MCF 10A (cell line): ENCODE measurements around the gene GNB5. TPM values are rescaled to one million over a fixed set of nuclear protein-coding genes. Genes with fewer than 3 reads are reported as not detected.
A peak's percentile ranks its signal among the peaks of the same experiment; 100 is the strongest.

Experiments
- BruUV-seq: library from RNA; stranded (reverse); fragments of 400-500 nt; replicated peaks from 2 replicates; lab custom pipeline; 2021; lab: Mats Ljungman, UMichigan
- CTCF ChIA-PET: fragments of 300-600 bp; sonication (Branson Sonifier 250); formaldehyde crosslinking; extraction: SDS; loops from one replicate; lab custom pipeline; 2021; ENCODE audit warnings: antibody characterized with exemption, inconsistent platforms; lab: Yijun Ruan, JAX
- POLR2A ChIA-PET: fragments of 300-600, 350-650 bp; sonication (Branson Sonifier 250); formaldehyde crosslinking; extraction: SDS; loops from one replicate; lab custom pipeline; 2020; ENCODE audit warnings: antibody characterized with exemption, inconsistent platforms; lab: Yijun Ruan, JAX
- DNase-seq: peaks from one replicate; pipeline ENCODE4 v3.0.0-alpha.2; 2018; ENCODE audit not compliant: unreplicated experiment
- H3K27ac Mint-ChIP-seq: one replicate; pipeline ENCODE4 v1.8.0; 2022; ENCODE audit warnings: mild to moderate bottlenecking, low read depth, mixed read lengths; ENCODE audit not compliant: unreplicated experiment
- H3K27me3 Mint-ChIP-seq: one replicate; pipeline ENCODE4 v1.8.0; 2022; ENCODE audit warnings: mixed read lengths; ENCODE audit not compliant: insufficient read depth, unreplicated experiment
- H3K36me3 Mint-ChIP-seq: one replicate; pipeline ENCODE4 v1.8.0; 2022; ENCODE audit warnings: mild to moderate bottlenecking, moderate library complexity, mixed read lengths; ENCODE audit not compliant: insufficient read depth, unreplicated experiment
- H3K4me1 Mint-ChIP-seq: one replicate; pipeline ENCODE4 v1.8.0; 2022; ENCODE audit warnings: mixed read lengths; ENCODE audit not compliant: insufficient read depth, unreplicated experiment
- H3K4me3 Mint-ChIP-seq: one replicate; pipeline ENCODE4 v1.8.0; 2022; ENCODE audit warnings: mild to moderate bottlenecking, moderate library complexity, mixed read lengths; ENCODE audit not compliant: unreplicated experiment
- H3K9me3 Mint-ChIP-seq: one replicate; pipeline ENCODE4 v1.8.0; 2022; ENCODE audit warnings: mixed read lengths; ENCODE audit not compliant: unreplicated experiment
- intact Hi-C: fragments of 100-400 bp; cut with micrococcal nuclease; formaldehyde crosslinking; loops from 2 replicates; pipeline ENCODE4 v1.14.1; 2022
- total RNA-seq: library from RNA; stranded (reverse); gene quantifications from 2 replicates; pipeline ENCODE4 v1.2.3, GENCODE V29; 2022
- TF ChIP-seq, protein P1 (sequence below): fragments of 200-600 bp; IDR thresholded peaks from one replicate; pipeline ENCODE4 v1.8.0; 2022; ENCODE audit warnings: antibody characterized with exemption, mild to moderate bottlenecking; ENCODE audit not compliant: unreplicated experiment

GNB5 gene
- total RNA-seq, 1 experiment from 2014 or later: 31.8 TPM

- Mint-ChIP-seq H3K27me3 (no peaks in the 10 kb centered on the region), H3K27ac (no peak overlapping the region), H3K9me3 (no peaks in the 10 kb centered on the region), H3K36me3 (peaks cover 33% of the 10 kb centered on the region), H3K4me1 (no peaks in the 10 kb centered on the region), H3K4me3 (no peak overlapping the region)
- BruUV-seq: no TSS peak
- DNase-seq: no peak
- intact Hi-C loops: no loop called here
- POLR2A ChIA-PET: interaction anchor here (1.7 kb wide), 1 partner anchor 14 kb away, joined by 9 read pairs; no protein-coding TSS in a partner anchor
- CTCF ChIA-PET: interaction anchor here (0.6 to 1.5 kb wide), 7 partner anchors 10 to 288 kb away, joined by 3 to 9 read pairs (median 3); no protein-coding TSS in a partner anchor
- TF ChIP-seq, protein P1, sequence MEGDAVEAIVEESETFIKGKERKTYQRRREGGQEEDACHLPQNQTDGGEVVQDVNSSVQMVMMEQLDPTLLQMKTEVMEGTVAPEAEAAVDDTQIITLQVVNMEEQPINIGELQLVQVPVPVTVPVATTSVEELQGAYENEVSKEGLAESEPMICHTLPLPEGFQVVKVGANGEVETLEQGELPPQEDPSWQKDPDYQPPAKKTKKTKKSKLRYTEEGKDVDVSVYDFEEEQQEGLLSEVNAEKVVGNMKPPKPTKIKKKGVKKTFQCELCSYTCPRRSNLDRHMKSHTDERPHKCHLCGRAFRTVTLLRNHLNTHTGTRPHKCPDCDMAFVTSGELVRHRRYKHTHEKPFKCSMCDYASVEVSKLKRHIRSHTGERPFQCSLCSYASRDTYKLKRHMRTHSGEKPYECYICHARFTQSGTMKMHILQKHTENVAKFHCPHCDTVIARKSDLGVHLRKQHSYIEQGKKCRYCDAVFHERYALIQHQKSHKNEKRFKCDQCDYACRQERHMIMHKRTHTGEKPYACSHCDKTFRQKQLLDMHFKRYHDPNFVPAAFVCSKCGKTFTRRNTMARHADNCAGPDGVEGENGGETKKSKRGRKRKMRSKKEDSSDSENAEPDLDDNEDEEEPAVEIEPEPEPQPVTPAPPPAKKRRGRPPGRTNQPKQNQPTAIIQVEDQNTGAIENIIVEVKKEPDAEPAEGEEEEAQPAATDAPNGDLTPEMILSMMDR: no peak
Observed at GRCh38 chr15:52193791-52194190, 2.6 kb upstream of the GNB5 start.

DNA sequence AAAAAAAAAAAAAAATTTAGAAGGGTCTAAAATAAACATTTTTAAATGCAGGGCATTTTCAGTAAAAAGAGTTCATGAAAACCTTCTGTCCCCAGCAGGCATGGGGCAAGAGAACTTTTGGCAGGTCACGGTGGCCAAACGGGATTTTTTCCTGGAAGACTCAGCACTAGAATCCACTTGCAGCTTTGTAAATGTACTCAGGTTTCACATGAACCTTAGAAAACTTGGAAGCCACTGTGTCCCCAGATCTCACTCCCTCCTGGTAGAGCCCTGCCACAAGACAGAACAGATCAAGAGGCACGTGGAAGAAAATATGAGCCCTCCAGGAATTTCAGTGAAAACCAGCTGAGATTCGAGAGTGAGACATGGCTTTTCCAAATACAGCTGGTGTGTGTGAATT is 2.1 kb upstream of the GNB5 start:
- no TSS peak for BruUV-seq

GRCh38 chr15:52186651-52187486 is 4.3 kb downstream of the GNB5 start:
- Mint-ChIP-seq H3K36me3 (peaks cover 6% of the 10 kb centered on the region), H3K27ac (peak overlapping the region; percentile 7), H3K27me3 (no peaks in the 10 kb centered on the region), H3K4me1 (no peaks in the 10 kb centered on the region), H3K4me3 (no peak overlapping the region), H3K9me3 (no peaks in the 10 kb centered on the region)
- no peak for DNase-seq
- BruUV-seq: no TSS peak
- intact Hi-C loops: no loop called here
- TF ChIP-seq, protein P1: no peak
- ChIA-PET POLR2A (interaction anchor here (0.7 kb wide), 2 partner anchors 49 to 60 kb away, joined by 3 read pairs; no protein-coding TSS in a partner anchor), CTCF (interaction anchor here (1.1 to 1.3 kb wide), 2 partner anchors 17 to 35 kb away, joined by 3 read pairs; no protein-coding TSS in a partner anchor)

More for the DNA sequence above, 2.1 kb upstream of the GNB5 start:
- no peaks in the 10 kb centered on the region for H3K4me1 Mint-ChIP-seq
- no peak for DNase-seq
- H3K4me3 Mint-ChIP-seq: no peak overlapping the region
- no peak overlapping the region for H3K27ac Mint-ChIP-seq
- no peaks in the 10 kb centered on the region for H3K9me3 Mint-ChIP-seq
- no peaks in the 10 kb centered on the region for H3K27me3 Mint-ChIP-seq
- H3K36me3 Mint-ChIP-seq: peaks cover 29% of the 10 kb centered on the region
- ChIA-PET CTCF (interaction anchor here (0.6 to 2.0 kb wide), 8 partner anchors 9 to 287 kb away, joined by 3 to 9 read pairs (median 4); no protein-coding TSS in a partner anchor), POLR2A (interaction anchor here (1.7 kb wide), 1 partner anchor 14 kb away, joined by 9 read pairs; no protein-coding TSS in a partner anchor)
- TF ChIP-seq, protein P1: no peak
- intact Hi-C loops: no loop called here

DNA sequence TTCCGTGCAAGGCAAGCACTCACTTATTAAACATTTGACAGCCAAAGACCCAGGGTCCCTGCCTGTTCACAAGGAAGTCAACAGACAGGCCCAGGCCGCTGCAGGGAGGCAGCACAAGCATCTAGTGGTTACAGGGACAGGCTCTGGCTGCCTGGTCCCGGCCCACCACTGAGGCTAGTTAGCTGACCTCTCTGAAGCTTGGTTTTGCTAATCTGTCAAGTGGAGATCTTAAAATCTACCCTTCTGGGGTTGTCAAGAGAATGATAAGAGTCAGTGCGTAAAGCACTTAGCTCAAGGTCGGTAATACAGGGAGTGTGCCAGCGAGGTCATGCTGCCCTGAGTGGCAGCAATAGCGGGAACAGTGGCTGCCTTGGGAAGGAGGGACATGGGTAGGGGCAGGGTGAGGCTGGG is 6.0 kb downstream of the GNB5 start:
- H3K27ac Mint-ChIP-seq: no peak overlapping the region
- no peak overlapping the region for H3K4me3 Mint-ChIP-seq
- ChIA-PET CTCF (interaction anchor here (0.7 to 3.9 kb wide), 6 partner anchors 9 to 108 kb away, joined by 3 to 46 read pairs (median 9); no protein-coding TSS in a partner anchor), POLR2A (no interaction called here)
- TF ChIP-seq, protein P1: no peak
- intact Hi-C loops: no loop called here
- DNase-seq: no peak
- no peaks in the 10 kb centered on the region for H3K36me3 Mint-ChIP-seq
- no peaks in the 10 kb centered on the region for H3K9me3 Mint-ChIP-seq
- H3K4me1 Mint-ChIP-seq: no peaks in the 10 kb centered on the region
- no TSS peak for BruUV-seq
- no peaks in the 10 kb centered on the region for H3K27me3 Mint-ChIP-seq
